GM23248 (cell line): ENCODE measurements around the gene ATG7. TPM values are rescaled to one million over a fixed set of nuclear protein-coding genes. Genes with fewer than 3 reads are reported as not detected.

Experiments used
- DNase-seq: peaks from one replicate; pipeline ENCODE4 v3.0.0-alpha.2; 2015
- H2AFZ ChIP-seq: fragments of 200-600 bp; sonication (generic); 2 replicates; pipeline ENCODE4 v1.6.1; 2016; ENCODE audit warnings: antibody characterized with exemption
- H3F3A ChIP-seq: fragments of 200-600 bp; sonication (generic); 2 replicates; pipeline ENCODE4 v1.6.1; 2016; ENCODE audit warnings: mild to moderate bottlenecking, antibody characterized with exemption, mixed run types; ENCODE audit not compliant: insufficient read depth
- H3K27ac ChIP-seq: fragments of 200-600 bp; sonication (generic); 2 replicates; pipeline ENCODE4 v1.5.1; 2016; ENCODE audit warnings: mild to moderate bottlenecking
- H3K27me3 ChIP-seq: fragments of 200-600 bp; sonication (generic); replicated peaks from 2 replicates; pipeline ENCODE4 v1.6.1; 2016; ENCODE audit warnings: mild to moderate bottlenecking; ENCODE audit not compliant: insufficient read depth
- H3K36me3 ChIP-seq: fragments of 200-600 bp; sonication (generic); 2 replicates; pipeline ENCODE4 v1.6.1; 2016; ENCODE audit warnings: low read depth, mild to moderate bottlenecking
- H3K4me1 ChIP-seq: fragments of 200-600 bp; sonication (generic); 2 replicates; pipeline ENCODE4 v1.6.1; 2016; ENCODE audit warnings: mild to moderate bottlenecking; ENCODE audit not compliant: insufficient read depth
- H3K4me2 ChIP-seq: fragments of 200-600 bp; sonication (generic); one replicate; pipeline ENCODE4 v1.6.1; 2016; ENCODE audit warnings: mild to moderate bottlenecking; ENCODE audit not compliant: unreplicated experiment
- H3K4me3 ChIP-seq: fragments of 200-600 bp; sonication (generic); 2 replicates; pipeline ENCODE4 v1.5.1; 2016; ENCODE audit warnings: mild to moderate bottlenecking
- H3K79me2 ChIP-seq: fragments of 200-600 bp; sonication (generic); 2 replicates; pipeline ENCODE4 v1.6.1; 2016; ENCODE audit warnings: mild to moderate bottlenecking; ENCODE audit not compliant: insufficient read depth
- H3K9ac ChIP-seq: fragments of 200-600 bp; sonication (generic); 2 replicates; pipeline ENCODE4 v1.6.1; 2016; ENCODE audit warnings: mild to moderate bottlenecking
- H3K9me2 ChIP-seq: fragments of 200-600 bp; sonication (generic); 2 replicates; pipeline ENCODE4 v1.6.1; 2016; ENCODE audit warnings: mixed run types, mild to moderate bottlenecking, moderate library complexity; ENCODE audit not compliant: insufficient read depth
- H3K9me3 ChIP-seq: fragments of 200-600 bp; sonication (generic); one replicate; pipeline ENCODE4 v1.6.1; 2017; ENCODE audit warnings: low read depth
- H4K20me1 ChIP-seq: fragments of 200-600 bp; sonication (generic); 2 replicates; pipeline ENCODE4 v1.6.0; 2016; ENCODE audit not compliant: insufficient read depth
- EZH2 ChIP-seq: fragments of 200-600 bp; sonication (generic); IDR thresholded peaks from 2 replicates; pipeline ENCODE4 v1.6.1; 2018; ENCODE audit warnings: antibody characterized with exemption, mild to moderate bottlenecking; ENCODE audit not compliant: insufficient read depth, poor library complexity, severe bottlenecking
- EZH2phosphoT487 ChIP-seq: fragments of 200-600 bp; sonication (generic); IDR thresholded peaks from 2 replicates; pipeline ENCODE4 v1.6.1; 2018; ENCODE audit warnings: antibody characterized with exemption, moderate library complexity, mild to moderate bottlenecking, low read depth; ENCODE audit not compliant: insufficient read depth
- WGBS, 2 experiments: methylation state at CpG; one replicate each; pipeline ENCODE4 v1.1.6; 2015 to 2017; ENCODE audit warnings: low lambda C conversion rate in 2 of 2, low coverage in 1 of 2; ENCODE audit errors: missing lambda C conversion rate in 2 of 2; 5-methylcytosine and 5-hydroxymethylcytosine counted together
- in situ Hi-C: fragments of 300-500 bp; cut with MboI; formaldehyde crosslinking; loops from 2 replicates; pipeline ENCODE4 v1.15.0; 2020
- polyA plus RNA-seq: library from polyadenylated mRNA; unstranded; fragments of >200 nt; fragmentation: Nextera tagmentation; extraction: Ambion mirVana; gene quantifications from 2 replicates; pipeline ENCODE4 v1.2.1, GENCODE V29; 2016
- total RNA-seq: library from RNA; depleted of rRNA; stranded (reverse); fragments of >200 nt; shearing (Covaris generic); gene quantifications from 2 replicates; pipeline ENCODE4 v1.2.3, GENCODE V29; 2014

The ATG7 gene
- total and polyA plus RNA-seq, 2 experiments from 2014 or later = 40.5 to 67.5 TPM

GRCh38 chr3:11600501-11601282, 328.5 kb downstream of the ATG7 start:
- H3K4me3 ChIP-seq = peak overlapping the region; percentile 47
- no peak overlapping the region for H2AFZ ChIP-seq
- TF ChIP-seq EZH2phosphoT487 (no peak), EZH2 (no peak)
- no peaks in the 10 kb centered on the region for H3K27me3 ChIP-seq
- WGBS, 2 experiments = 1 to 7% methylated on average over 18 of the region's 18 CpGs
- peak overlapping the region; percentile 96 for H3K27ac ChIP-seq
- H3K4me1 ChIP-seq = peaks cover 64% of the 10 kb centered on the region
- peak; percentile 99 for DNase-seq
- peaks cover 83% of the 10 kb centered on the region for H3K79me2 ChIP-seq
- 0 out of 2 replicates have a peak, but pooled peaks cover 3% of the 10 kb centered on the region for H3K36me3 ChIP-seq
- in situ Hi-C loops = no loop called here
- H3F3A ChIP-seq = peaks cover 68% of the 10 kb centered on the region
- H3K9me2 ChIP-seq = no peaks in the 10 kb centered on the region
- H3K9me3 ChIP-seq = no peaks in the 10 kb centered on the region
- peak overlapping the region; percentile 76 for H3K9ac ChIP-seq
- H3K4me2 ChIP-seq = peak overlapping the region; percentile 73
- H4K20me1 ChIP-seq = no peaks in the 10 kb centered on the region

DNA sequence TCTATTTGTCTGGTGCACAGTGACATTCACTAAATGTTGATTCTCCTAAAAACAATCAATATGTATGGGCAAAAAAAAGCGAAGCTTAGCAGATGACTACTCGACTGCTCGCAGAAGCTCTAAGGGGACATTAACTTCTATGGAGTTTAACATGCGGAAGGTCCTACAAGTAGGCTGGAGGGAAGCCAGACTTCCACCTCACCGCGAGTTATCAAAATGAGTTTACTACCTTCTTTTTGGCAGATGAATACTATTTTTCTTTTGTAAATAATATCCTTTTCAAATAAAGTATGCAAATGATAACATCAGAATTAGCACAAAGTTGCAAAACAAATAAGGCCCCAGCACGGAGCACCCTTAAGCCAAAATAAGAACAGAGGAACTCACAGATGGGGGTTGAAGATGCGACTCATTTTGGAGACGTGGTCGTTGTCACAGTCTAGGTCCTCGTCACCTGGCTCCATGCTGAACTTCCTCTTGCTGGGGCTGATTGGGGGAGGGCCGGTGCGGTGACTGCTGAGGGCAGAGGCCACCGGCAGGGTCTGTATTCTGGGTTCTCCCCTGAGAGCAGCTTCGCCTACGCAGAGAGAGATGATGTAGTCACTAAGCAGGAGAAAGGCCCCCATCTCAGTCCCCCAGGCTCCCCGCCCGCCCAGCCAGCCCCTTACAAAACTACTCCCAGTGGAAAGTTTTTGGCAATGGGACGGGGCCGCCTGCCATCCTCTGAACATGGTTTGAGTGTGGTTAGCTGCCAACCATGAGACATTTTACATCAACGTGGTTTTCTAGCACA, 329.4 kb downstream of the ATG7 start:
- H3K27me3 ChIP-seq = no peaks in the 10 kb centered on the region
- peaks cover 68% of the 10 kb centered on the region for H3F3A ChIP-seq
- no peak overlapping the region for H2AFZ ChIP-seq
- H3K9me3 ChIP-seq = no peaks in the 10 kb centered on the region
- H3K4me2 ChIP-seq = peak overlapping the region; percentile 70
- TF ChIP-seq EZH2 = no peak
- TF ChIP-seq EZH2phosphoT487 = no peak
- no peaks in the 10 kb centered on the region for H3K9me2 ChIP-seq
- 26 to 29% methylated on average over 18 to 21 of the region's 21 CpGs for WGBS, 2 experiments
- peak overlapping the region; percentile 76 for H3K9ac ChIP-seq
- H3K4me3 ChIP-seq = peak overlapping the region; percentile 47
- H3K27ac ChIP-seq = peak overlapping the region; percentile 96
- no peaks in the 10 kb centered on the region for H4K20me1 ChIP-seq
- 0 out of 2 replicates have a peak, but pooled peaks cover 3% of the 10 kb centered on the region for H3K36me3 ChIP-seq
- in situ Hi-C loops = no loop called here
- H3K4me1 ChIP-seq = peaks cover 66% of the 10 kb centered on the region
- DNase-seq = peak; percentile 88
- H3K79me2 ChIP-seq = peaks cover 83% of the 10 kb centered on the region

GRCh38 chr3:11602239-11602840, 330.1 kb downstream of the ATG7 start:
- no peak for DNase-seq
- no peaks in the 10 kb centered on the region for H4K20me1 ChIP-seq
- H3K9me3 ChIP-seq = no peaks in the 10 kb centered on the region
- peak overlapping the region; percentile 47 for H3K4me3 ChIP-seq
- 0 out of 2 replicates have a peak, but pooled peaks cover 3% of the 10 kb centered on the region for H3K36me3 ChIP-seq
- H3F3A ChIP-seq = peaks cover 68% of the 10 kb centered on the region
- 56 to 58% methylated on average over 11 of the region's 11 CpGs for WGBS, 2 experiments
- H3K27ac ChIP-seq = peak overlapping the region; percentile 96
- no peaks in the 10 kb centered on the region for H3K9me2 ChIP-seq
- TF ChIP-seq EZH2phosphoT487 (no peak), EZH2 (no peak)
- in situ Hi-C loops = no loop called here
- peak overlapping the region; percentile 76 for H3K9ac ChIP-seq
- H3K4me2 ChIP-seq = peak overlapping the region; percentile 70
- peaks cover 83% of the 10 kb centered on the region for H3K79me2 ChIP-seq
- H3K4me1 ChIP-seq = peaks cover 71% of the 10 kb centered on the region
- H2AFZ ChIP-seq = no peak overlapping the region
- no peaks in the 10 kb centered on the region for H3K27me3 ChIP-seq

DNA sequence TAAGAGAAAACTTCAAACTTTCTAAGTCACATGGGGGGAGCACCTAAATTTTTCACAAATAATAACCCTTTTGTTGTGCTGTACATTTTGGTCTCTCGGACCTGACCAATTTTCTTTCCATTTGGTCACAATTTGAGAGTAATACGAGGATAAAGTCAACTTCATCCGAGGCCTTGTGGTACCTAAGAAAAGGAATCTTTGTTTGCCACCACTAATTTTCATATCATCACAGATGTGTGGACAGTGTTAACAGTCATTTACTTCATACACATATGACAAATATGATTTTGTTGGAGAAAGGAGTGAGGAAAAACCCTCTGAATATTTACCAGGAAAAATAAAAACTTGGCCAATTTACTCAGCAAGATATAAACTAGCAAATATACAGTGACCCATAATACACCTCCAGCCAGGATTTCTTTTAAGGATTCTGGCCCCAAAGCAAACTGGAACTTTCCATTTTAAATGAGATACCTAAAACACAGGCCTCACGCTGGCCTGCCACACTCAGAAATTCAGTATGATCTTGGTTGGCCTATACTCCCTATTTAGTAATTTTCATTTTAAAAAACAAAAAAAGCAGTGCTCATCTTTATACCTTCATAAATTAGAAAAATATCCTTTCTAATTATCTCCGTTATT, 330.8 kb downstream of the ATG7 start:
- Histone ChIP-seq H3K4me2 (peak overlapping the region; percentile 70), H3K4me1 (peaks cover 76% of the 10 kb centered on the region), H3K36me3 (0 out of 2 replicates have a peak, but pooled peaks cover 3% of the 10 kb centered on the region), H3K9ac (peak overlapping the region; percentile 76), H3K27me3 (no peaks in the 10 kb centered on the region), H3K9me2 (no peaks in the 10 kb centered on the region), H3K79me2 (peaks cover 83% of the 10 kb centered on the region), H3K9me3 (no peaks in the 10 kb centered on the region), H2AFZ (no peak overlapping the region), H3F3A (peaks cover 69% of the 10 kb centered on the region), H3K4me3 (0 out of 2 replicates have a peak overlapping the region, but pooled peaks have one; percentile 2), H4K20me1 (no peaks in the 10 kb centered on the region), H3K27ac (peak overlapping the region; percentile 96)
- TF ChIP-seq EZH2phosphoT487 (no peak), EZH2 (no peak)
- in situ Hi-C loops = no loop called here
- WGBS, 2 experiments = 41 to 49% methylated on average over 5 of the region's 5 CpGs
- DNase-seq = no peak
